Activated T-helper 1 cell treated with anti-CD3 and anti-CD28 coated beads, Interleukin-12 subunit alpha, Interleukin-12 subunit beta, Interleukin-2, Interleukin-4 antibody, amounts not matched to agents 30 ng/mL and 10 ng/mL and 1 ng/mL, durations not matched to agents 14 hours and 24 hours and 36 hours (primary cell): Measurements from ENCODE around the gene POU6F2. TPM values are rescaled to one million over a fixed set of nuclear protein-coding genes. Genes with fewer than 3 reads are reported as not detected.

Experiments
- DNase-seq: peaks from one replicate; pipeline ENCODE4 v3.0.0; 2021; ENCODE audit warnings: low spot score
- H3K27ac Mint-ChIP-seq: one replicate; pipeline ENCODE4 v1.8.0; 2021; ENCODE audit warnings: mild to moderate bottlenecking, mixed read lengths
- H3K27me3 Mint-ChIP-seq: one replicate; pipeline ENCODE4 v1.8.0; 2022; ENCODE audit warnings: mild to moderate bottlenecking, moderate library complexity, mixed read lengths; ENCODE audit not compliant: insufficient read depth
- H3K36me3 Mint-ChIP-seq: one replicate; pipeline ENCODE4 v1.8.0; 2021; ENCODE audit warnings: low read depth, mixed read lengths
- H3K4me1 Mint-ChIP-seq: one replicate; pipeline ENCODE4 v1.8.0; 2021; ENCODE audit warnings: low read depth, mixed read lengths
- H3K4me3 Mint-ChIP-seq: one replicate; pipeline ENCODE4 v1.8.0; 2021; ENCODE audit warnings: mild to moderate bottlenecking, moderate library complexity, mixed read lengths
- H3K9me3 Mint-ChIP-seq: one replicate; pipeline ENCODE4 v1.8.0; 2021; ENCODE audit warnings: mixed read lengths
- intact Hi-C: fragments of 100-400 bp; cut with micrococcal nuclease; formaldehyde crosslinking; loops from one replicate; pipeline ENCODE4 v1.15.1; 2024
- total RNA-seq: library from RNA; stranded (reverse); gene quantifications from 2 replicates; pipeline ENCODE4 v1.2.3, GENCODE V29; 2022

POU6F2 gene
- total RNA-seq, 1 donor from 2014 or later: not detected

DNA sequence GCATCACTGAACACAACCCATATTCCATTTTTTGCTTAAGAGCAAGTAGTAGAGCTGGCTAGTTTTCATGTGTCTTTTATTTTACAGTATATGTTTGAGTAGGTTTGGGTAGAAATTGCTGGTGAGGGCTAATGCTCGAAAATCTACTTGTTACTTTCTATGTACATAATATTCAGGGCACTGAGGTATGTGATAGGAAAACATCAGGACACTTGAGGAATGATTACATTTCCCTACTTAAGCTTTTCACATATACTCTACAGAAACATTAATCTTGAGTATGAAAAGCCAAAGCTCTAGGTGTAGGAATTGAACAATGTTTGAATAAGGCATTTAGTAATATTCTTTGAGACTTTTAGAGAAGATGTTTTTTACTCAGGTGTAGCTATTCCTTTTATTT is 73.6 kb downstream of the POU6F2 start:
- intact Hi-C loops: no loop called here
- H3K9me3 Mint-ChIP-seq: no peaks in the 10 kb centered on the region
- no peak for DNase-seq
- H3K4me3 Mint-ChIP-seq: no peak overlapping the region
- no peaks in the 10 kb centered on the region for H3K36me3 Mint-ChIP-seq
- no peaks in the 10 kb centered on the region for H3K4me1 Mint-ChIP-seq
- no peak overlapping the region for H3K27ac Mint-ChIP-seq
- H3K27me3 Mint-ChIP-seq: peaks cover 2% of the 10 kb centered on the region

- DNase-seq: no peak
- intact Hi-C loops: no loop called here
- H3K27me3 Mint-ChIP-seq: peaks cover 2% of the 10 kb centered on the region
- H3K4me3 Mint-ChIP-seq: no peak overlapping the region
- H3K36me3 Mint-ChIP-seq: no peaks in the 10 kb centered on the region
- H3K27ac Mint-ChIP-seq: no peak overlapping the region
- no peaks in the 10 kb centered on the region for H3K9me3 Mint-ChIP-seq
- H3K4me1 Mint-ChIP-seq: no peaks in the 10 kb centered on the region
Observed at GRCh38 chr7:39051707-39052106, 74.0 kb downstream of the POU6F2 start.

GRCh38 chr7:39054731-39055130 is 77.0 kb downstream of the POU6F2 start:
- H3K4me1 Mint-ChIP-seq: no peaks in the 10 kb centered on the region
- H3K36me3 Mint-ChIP-seq: no peaks in the 10 kb centered on the region
- DNase-seq: no peak
- no peak overlapping the region for H3K27ac Mint-ChIP-seq
- intact Hi-C loops: no loop called here
- H3K27me3 Mint-ChIP-seq: peaks cover 2% of the 10 kb centered on the region
- H3K4me3 Mint-ChIP-seq: no peak overlapping the region
- H3K9me3 Mint-ChIP-seq: no peaks in the 10 kb centered on the region

- Mint-ChIP-seq H3K4me3 (no peak overlapping the region), H3K9me3 (no peaks in the 10 kb centered on the region), H3K36me3 (no peaks in the 10 kb centered on the region), H3K4me1 (no peaks in the 10 kb centered on the region), H3K27me3 (peaks cover 2% of the 10 kb centered on the region), H3K27ac (no peak overlapping the region)
- intact Hi-C loops: no loop called here
- no peak for DNase-seq
Observed at GRCh38 chr7:39056153-39056552, 78.4 kb downstream of the POU6F2 start.

DNA sequence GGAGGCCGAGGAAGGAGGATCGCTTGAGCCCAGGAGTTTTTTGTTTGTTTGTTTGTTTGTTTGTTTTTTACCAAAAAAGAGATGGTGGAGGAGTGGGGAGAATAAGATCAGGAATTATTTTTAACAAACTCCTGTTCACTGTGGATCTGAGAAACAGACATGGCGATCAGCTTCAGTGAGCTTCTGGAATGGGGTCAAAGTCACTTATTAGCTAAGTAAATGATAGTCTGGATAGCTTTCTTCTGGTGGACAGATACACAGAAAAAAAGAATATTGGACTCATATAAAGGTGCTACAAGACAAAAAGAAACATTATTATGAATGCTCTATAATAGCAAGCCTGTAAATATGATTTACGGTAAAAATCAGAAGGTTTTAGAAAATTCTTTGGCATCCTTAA is 85.1 kb downstream of the POU6F2 start:
- no peak overlapping the region for H3K27ac Mint-ChIP-seq
- H3K27me3 Mint-ChIP-seq: no peaks in the 10 kb centered on the region
- H3K36me3 Mint-ChIP-seq: no peaks in the 10 kb centered on the region
- H3K4me1 Mint-ChIP-seq: no peaks in the 10 kb centered on the region
- intact Hi-C loops: no loop called here
- no peak for DNase-seq
- no peaks in the 10 kb centered on the region for H3K9me3 Mint-ChIP-seq
- H3K4me3 Mint-ChIP-seq: no peak overlapping the region

DNA sequence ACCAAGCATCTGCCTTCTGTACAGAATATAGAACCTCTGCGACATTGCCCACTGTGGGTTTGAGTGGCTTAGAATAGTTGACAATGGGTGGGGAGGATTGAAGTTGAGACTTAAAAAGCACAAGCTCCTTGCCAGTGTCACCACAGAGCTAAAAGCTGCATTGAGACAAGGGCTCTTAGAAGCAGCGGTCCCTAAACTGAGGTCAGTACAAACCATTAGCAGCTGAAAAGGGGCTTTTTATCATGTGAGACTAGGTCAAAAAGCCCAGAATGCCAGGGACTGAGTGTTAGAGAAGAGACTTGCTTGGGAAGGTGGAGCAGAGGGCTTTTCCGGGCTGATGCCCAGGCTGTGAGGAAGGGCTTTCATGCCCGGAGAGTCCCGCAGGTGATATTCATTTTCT is 91.3 kb downstream of the POU6F2 start:
- Mint-ChIP-seq H3K4me1 (no peaks in the 10 kb centered on the region), H3K27ac (no peak overlapping the region), H3K36me3 (no peaks in the 10 kb centered on the region), H3K4me3 (no peak overlapping the region), H3K9me3 (no peaks in the 10 kb centered on the region), H3K27me3 (no peaks in the 10 kb centered on the region)
- DNase-seq: no peak
- intact Hi-C loops: no loop called here

- Mint-ChIP-seq H3K27ac (no peak overlapping the region), H3K9me3 (no peaks in the 10 kb centered on the region), H3K27me3 (no peaks in the 10 kb centered on the region), H3K4me1 (no peaks in the 10 kb centered on the region), H3K36me3 (no peaks in the 10 kb centered on the region), H3K4me3 (no peak overlapping the region)
- DNase-seq: no peak
- intact Hi-C loops: no loop called here
Observed at GRCh38 chr7:39069896-39070881, 92.5 kb downstream of the POU6F2 start.

DNA sequence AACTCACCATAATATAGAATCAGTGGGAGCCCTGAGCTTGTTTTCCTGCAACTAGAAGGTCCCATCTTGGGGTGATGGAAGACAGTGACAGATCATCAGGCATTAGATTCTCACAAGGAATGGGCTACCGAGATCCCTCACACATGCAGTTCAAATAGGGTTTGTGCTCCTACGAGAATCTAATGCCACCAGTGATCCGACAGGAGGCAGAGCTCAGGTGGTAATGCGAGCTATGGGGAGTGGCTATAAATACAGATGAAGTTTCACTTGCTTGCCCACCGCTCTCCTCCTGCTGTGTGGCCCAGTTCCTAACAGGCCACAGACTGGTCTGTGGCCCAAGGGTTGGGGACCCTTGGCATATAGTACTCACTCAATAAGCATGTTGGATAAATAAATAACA is 93.4 kb downstream of the POU6F2 start:
- Mint-ChIP-seq H3K36me3 (no peaks in the 10 kb centered on the region), H3K27me3 (no peaks in the 10 kb centered on the region), H3K4me3 (no peak overlapping the region), H3K9me3 (no peaks in the 10 kb centered on the region), H3K27ac (no peak overlapping the region), H3K4me1 (no peaks in the 10 kb centered on the region)
- intact Hi-C loops: no loop called here
- no peak for DNase-seq

DNA sequence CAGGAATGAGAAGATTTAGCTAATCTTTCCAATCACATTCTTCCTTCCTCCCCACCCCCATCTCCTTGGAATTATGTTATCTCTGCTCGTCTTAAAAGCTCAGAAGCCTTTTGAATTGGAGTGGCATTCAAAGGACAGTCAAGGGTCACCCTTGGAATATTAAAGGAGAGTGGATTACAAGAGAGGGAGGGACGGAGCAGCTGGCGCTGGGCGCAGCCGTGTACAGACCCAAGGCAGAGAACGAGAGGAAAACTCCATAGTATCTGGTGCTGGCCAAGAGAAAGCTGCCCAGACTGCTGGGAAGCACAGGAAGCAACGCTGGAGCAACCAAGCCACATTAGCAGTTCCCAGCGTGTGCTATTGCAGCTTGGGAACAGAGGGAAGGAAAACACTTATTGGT is 95.7 kb downstream of the POU6F2 start:
- H3K4me1 Mint-ChIP-seq: no peaks in the 10 kb centered on the region
- H3K9me3 Mint-ChIP-seq: no peaks in the 10 kb centered on the region
- H3K27ac Mint-ChIP-seq: no peak overlapping the region
- no peaks in the 10 kb centered on the region for H3K36me3 Mint-ChIP-seq
- H3K27me3 Mint-ChIP-seq: no peaks in the 10 kb centered on the region
- DNase-seq: no peak
- no peak overlapping the region for H3K4me3 Mint-ChIP-seq
- intact Hi-C loops: no loop called here

DNA sequence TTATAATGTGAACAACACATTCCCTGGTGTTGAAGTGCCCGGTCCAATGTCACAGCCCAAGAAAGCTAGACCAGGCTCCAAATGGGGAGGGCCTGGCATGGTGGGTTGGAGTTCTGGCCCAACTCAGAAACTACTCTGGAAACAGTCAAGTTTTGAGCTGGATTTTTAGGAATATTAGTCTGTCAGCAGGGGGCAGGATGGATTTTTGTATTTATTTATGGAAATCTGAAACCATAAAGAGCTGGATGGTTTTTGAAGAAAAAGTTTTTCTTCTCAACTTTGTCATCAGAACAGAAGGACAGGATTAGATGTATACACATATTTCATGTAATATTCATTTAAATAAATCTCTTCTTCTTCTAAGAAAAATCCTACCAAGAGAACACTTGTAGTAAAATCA is 97.5 kb downstream of the POU6F2 start:
- Mint-ChIP-seq H3K4me1 (no peaks in the 10 kb centered on the region), H3K27ac (no peak overlapping the region), H3K4me3 (no peak overlapping the region), H3K9me3 (no peaks in the 10 kb centered on the region), H3K36me3 (no peaks in the 10 kb centered on the region), H3K27me3 (no peaks in the 10 kb centered on the region)
- intact Hi-C loops: no loop called here
- no peak for DNase-seq

GRCh38 chr7:39083781-39084180 is 106.1 kb downstream of the POU6F2 start:
- no peaks in the 10 kb centered on the region for H3K4me1 Mint-ChIP-seq
- intact Hi-C loops: no loop called here
- H3K27ac Mint-ChIP-seq: no peak overlapping the region
- no peak for DNase-seq
- no peaks in the 10 kb centered on the region for H3K9me3 Mint-ChIP-seq
- H3K36me3 Mint-ChIP-seq: no peaks in the 10 kb centered on the region
- peaks cover 4% of the 10 kb centered on the region for H3K27me3 Mint-ChIP-seq
- H3K4me3 Mint-ChIP-seq: no peak overlapping the region

GRCh38 chr7:39084349-39084748 is 106.6 kb downstream of the POU6F2 start:
- Mint-ChIP-seq H3K9me3 (no peaks in the 10 kb centered on the region), H3K36me3 (no peaks in the 10 kb centered on the region), H3K27ac (no peak overlapping the region), H3K4me1 (no peaks in the 10 kb centered on the region), H3K4me3 (no peak overlapping the region), H3K27me3 (peaks cover 4% of the 10 kb centered on the region)
- intact Hi-C loops: no loop called here
- DNase-seq: no peak

DNA sequence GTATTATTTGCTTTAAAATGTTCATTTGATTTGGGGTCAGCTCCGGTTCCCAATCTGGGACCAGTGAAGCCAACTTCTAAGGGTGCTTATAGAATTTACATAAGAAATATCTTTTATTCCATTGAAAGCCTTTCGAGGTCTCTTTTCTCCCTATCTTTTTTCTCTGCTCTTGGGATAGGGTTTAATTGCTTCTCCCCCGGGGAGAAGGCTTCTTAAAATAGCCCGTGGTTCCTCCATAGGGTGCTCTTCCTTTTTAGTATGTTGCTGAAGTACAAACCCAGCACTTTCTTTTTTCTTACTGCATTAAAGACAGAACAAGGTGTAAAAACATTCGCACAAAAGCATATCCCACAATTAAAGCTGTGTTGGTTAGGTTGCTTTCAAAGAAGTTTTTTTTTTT is 107.5 kb downstream of the POU6F2 start:
- H3K4me1 Mint-ChIP-seq: no peaks in the 10 kb centered on the region
- DNase-seq: no peak
- intact Hi-C loops: no loop called here
- H3K36me3 Mint-ChIP-seq: no peaks in the 10 kb centered on the region
- H3K4me3 Mint-ChIP-seq: no peak overlapping the region
- H3K27me3 Mint-ChIP-seq: peaks cover 4% of the 10 kb centered on the region
- H3K9me3 Mint-ChIP-seq: no peaks in the 10 kb centered on the region
- H3K27ac Mint-ChIP-seq: no peak overlapping the region
